ENCODE results near the gene CADM1. TPM values are rescaled to one million over a fixed set of nuclear protein-coding genes. Genes with fewer than 3 reads are reported as not detected.

The CADM1 gene
- total RNA-seq, 1 donor from 2014 or later = 65.4 TPM

DNA sequence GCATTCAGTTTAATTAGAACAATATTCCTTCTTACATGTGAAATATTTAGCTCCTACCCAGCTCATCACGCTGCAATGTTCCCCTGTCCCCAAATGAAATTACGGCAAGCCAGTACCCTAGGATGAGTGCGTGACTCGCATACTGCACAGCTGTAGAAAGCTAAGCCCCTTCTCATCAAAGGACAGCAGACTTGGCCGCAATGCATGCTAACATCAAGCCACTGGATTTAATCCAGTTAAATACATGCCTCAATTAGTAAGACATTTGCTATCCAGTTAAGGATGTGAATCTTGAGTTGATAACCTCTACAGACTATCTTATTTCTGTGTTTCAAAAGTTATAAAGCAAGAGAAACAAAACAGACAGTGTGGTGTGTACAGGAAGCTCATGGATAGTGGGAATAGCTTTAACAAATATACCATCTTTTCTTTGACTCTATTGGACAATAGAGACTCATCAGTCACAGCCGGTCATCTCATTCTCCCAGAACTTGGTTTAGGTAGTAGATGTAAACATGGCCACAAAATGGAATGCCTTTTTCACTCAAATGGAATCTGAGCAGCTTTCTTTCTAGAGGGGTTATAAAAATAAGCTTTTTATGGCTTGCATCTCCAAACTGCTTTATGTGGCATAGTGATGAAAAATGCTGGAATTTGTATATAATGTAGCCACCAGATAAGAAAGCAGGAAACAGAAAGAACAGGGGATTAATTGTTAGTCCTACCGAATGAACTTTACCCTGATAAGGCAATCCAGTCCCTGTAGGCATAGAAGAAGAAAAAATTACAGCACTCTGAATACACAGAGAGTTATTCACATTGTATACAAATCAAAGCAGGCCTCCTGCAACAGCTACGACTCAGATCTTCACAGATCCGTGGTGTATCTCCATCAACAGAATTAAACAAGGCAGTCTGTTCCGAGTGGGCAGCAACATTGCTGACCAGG lies 224.1 kb downstream of the CADM1 start:
- DNase-seq (ENCODE audit: low read depth) = no peak

DNA sequence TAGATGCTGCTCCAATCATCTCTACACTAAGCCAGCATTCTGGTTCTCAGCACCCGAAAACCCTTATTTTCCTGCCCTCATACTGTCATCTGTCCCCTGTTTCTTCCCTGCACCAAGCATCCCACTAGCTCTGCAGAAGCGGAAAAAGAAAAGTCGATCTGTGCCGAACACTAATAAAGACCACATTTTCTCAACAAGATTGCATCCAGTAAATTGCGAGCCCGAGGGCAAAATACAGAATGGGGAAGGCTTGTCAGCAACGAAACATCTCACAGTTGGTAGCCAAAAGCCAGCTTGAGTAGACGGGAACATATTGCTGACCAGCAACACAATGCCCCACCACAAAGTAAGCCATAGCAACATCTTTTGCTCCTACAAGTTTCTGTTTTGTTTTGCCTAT lies 227.4 kb downstream of the CADM1 start:
- no peak for DNase-seq (ENCODE audit: low read depth)

DNA sequence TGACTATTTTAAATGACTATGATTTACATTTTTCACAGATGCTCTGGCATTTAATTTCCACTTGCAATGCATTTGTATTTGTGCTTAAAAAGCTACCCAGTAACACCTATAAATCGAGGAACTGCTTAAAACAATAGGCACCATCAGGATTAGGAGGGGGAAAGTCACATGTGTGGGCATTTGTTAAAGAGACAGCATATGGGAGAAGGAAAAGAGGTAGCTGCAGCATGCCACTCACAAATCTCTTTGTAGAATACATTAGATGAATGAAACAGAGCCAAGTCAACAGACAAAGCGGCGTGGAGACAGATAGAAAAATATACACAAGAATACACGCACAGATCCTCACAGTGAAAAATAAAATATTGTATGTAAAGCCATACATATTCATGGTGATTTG lies 228.0 kb downstream of the CADM1 start:
- no peak for DNase-seq (ENCODE audit: low read depth)

DNA sequence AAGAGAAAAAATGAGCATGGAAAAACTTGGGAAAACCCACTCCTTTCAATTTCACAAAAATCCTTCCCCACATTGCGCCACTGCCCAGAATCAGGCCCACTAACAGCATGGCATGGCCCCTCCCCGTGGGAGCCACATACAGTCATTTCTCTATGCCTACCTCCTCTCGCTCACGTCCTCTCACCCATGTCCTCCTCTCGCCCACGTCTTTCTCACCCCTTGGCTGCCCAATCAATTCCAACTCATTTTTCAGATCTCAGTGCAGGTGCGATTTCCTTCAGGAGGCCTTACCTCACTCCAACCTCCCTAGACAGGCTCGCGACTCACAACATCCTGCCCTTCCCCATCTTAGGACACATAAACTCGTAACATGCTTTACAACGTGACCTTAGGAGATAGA lies 229.2 kb downstream of the CADM1 start:
- DNase-seq (ENCODE audit: low read depth) = peak; percentile 62

DNA sequence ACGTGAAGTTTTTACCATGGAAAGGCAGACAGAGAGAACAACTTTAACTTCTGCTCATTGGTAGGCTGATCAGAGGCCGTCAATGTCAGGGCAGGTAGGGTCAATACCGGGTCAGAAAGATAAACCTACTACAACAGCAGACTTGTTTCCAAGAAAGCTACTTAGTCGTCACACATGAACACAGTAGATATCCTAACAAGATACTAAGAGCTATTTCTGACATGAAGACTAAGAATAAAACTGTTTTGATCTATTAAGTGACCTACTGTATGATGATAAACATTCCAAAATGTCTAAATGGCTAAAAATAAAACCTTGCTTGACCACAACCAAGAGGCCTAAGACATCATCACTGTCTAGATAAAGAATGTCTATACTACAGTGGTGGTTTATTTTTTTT lies 231.3 kb downstream of the CADM1 start:
- DNase-seq (ENCODE audit: low read depth) = no peak

DNA sequence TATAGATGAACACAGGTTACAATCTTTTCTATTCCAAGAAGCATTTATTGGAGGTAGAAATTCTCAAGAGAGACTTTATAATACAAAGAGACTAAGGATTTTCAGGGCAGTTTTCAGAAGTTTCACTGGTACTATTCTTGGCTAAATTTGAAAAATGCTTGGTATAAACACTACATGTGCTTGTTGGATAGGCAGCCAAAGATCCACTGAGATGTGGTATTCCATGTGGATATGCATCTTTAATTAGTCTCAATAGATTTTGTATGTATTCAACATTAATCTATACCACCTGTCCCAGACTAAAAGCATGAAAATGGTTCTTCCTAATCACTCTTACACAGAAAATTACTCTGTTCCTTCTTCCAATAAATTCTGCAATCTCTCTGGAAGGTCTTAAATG lies 232.6 kb downstream of the CADM1 start:
- DNase-seq (ENCODE audit: low read depth) = no peak

DNA sequence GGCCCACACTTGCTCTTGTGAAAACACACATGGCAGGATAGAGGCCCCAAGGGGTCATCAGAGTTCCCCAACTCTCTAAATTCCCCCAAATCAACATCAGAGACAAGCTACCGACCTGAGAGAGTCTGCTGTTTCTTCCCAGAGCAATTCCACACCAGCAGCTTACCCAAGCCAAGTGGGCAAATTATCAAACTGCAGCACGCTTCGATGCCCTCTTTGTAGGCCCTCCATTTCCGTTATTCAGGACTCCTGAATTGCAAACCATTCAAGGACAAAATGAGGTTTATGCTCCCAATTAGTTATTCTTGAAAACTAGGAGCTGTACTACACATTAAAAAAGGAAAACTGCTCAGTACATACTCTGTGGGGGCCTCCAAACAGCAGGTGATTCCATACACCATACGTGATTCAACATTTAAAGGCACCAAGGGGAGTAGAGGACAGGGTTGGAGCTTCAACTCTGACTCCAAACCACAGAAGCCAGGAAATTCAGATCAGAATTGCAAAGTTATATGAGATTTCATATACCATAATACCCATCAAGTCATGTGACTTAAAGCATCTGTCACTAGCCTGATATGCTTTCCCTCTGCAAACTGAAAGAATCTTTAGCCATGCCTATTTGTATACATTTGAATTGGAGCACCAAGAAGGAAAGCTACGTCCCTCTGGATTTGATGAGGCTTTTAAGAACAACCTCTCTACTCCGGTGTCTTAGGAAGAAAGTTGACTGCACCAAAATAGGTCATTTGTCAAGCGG lies 234.8 kb downstream of the CADM1 start:
- DNase-seq (ENCODE audit: low read depth) = no peak

DNA sequence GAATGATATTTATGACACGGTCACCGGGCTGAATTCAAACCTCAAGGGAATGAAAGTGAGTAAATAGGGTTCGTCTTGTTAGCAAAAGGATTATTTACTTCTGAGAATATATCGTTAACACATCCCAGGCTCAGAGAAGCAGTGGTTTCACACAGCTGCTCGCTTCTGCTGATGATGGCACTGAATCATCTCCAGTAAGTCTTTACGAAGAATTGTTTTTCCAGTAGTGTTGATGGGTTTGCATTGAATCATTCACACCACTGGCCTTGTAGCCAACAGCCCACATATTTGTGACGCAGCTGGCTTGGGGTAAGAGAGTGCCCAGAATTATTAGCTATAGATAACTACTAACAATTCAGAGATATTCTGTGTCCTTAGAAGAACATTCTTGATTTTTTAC lies 236.3 kb downstream of the CADM1 start:
- no peak for DNase-seq (ENCODE audit: low read depth)

DNA sequence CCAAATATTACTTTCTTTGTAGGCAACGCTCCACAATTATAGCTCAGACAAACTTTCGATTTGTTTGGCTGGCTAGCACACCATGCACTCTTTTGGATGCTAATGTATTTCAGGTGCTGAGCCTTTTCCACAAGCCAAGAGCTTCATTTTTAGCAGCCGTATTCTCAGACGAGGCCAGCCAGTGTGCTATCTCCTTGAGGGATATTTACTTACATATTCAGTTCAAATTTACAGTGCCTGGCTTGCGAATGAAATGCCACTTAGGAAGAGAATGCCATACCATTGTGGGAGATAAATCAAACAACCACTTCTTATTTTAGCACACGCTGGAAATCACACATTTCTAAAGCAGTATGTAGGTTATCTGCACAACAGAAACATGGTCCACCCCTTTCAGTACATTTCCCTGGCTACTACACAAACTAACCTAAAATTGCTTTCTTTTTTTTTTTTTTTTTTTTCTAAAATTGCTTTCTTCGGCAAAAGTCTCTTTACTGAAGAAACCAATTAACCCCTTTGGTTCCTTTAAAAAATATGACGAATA lies 236.9 kb downstream of the CADM1 start:
- DNase-seq (ENCODE audit: low read depth) = no peak

DNA sequence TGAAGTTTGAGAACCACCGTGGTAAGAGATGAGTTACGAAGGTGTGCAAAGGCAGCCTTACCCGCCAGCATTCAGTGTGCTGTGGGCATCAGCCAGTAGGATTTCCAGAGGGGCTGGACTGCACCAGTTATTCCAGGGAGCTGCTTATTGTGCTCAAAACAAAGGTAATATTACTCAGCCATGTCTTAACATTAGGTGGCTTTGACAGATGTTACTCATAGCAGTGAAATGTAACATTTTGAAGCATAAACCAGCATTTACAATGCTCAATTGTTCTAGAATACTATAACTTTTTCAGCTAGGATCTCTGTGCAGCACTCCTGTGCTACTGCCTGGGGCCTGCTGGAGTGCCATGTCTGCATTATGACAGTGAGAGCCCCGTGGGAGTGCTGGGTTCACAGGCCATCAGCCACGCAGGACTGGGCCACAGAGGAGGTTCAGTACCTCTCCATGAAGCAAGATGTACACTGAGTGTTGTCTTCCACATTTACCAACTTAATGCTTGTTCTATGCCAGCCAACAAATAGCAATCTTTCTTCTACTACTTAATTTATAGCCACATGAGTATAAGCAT lies 238.1 kb downstream of the CADM1 start:
- peak; percentile 41 for DNase-seq (ENCODE audit: low read depth)

DNA sequence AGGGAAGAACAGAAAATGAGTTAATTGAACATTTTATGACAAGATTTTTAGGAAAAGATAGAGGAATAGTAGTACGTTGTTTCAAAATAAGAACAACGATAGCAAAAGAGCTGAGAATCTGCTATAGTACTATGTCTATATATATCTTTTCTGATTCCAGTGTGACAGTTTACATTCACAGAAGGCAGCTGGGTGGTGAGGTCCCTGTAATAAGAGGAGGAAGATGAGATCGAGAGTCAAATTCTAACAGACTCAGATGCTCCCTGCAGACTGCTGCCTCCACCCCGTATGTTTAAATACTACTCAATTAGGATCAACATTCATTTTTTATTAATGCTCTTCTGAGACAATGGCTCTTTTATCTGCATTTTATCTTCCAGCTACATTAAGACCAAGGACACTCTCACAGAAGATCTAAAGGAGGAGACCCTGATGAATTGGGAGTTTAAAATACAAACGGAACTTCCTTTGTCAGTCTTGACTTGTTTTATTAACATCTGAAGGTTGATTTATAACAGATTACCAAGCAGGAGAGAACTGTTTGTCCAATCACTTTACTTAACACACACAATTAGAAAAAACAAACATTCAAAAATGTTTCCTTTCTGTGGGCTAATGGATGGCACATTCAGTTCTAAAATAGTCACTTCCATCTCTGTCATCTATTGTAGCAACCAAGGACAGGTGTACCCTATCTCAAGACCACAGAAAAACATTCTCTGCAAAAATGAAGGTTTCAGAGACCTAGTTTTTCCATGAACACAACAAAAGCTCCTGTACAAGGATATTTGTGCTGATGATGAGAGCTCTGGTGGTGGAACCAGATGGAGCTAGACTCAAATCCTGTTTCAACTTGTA lies 240.2 kb downstream of the CADM1 start:
- DNase-seq (ENCODE audit: low read depth) = no peak

DNA sequence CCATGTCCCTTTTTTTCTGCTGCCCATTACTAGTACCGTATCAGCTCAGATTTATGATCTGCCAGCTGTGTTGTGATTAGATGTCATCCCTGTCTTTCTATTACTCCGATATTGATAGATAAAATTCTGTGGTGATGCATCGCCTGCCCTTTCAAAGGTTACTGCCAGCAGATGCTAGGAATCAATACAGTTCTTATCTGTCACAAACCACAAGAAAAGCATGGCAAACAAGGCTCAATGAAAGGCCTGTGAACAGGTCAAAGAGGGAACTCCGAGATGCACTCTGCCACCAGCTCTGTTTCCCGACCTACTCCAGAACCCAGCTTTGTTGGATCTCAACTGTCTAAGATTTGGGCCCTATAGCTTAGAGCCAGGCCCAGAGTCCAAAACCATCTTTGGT lies 246.0 kb downstream of the CADM1 start:
- DNase-seq (ENCODE audit: low read depth) = no peak

DNA sequence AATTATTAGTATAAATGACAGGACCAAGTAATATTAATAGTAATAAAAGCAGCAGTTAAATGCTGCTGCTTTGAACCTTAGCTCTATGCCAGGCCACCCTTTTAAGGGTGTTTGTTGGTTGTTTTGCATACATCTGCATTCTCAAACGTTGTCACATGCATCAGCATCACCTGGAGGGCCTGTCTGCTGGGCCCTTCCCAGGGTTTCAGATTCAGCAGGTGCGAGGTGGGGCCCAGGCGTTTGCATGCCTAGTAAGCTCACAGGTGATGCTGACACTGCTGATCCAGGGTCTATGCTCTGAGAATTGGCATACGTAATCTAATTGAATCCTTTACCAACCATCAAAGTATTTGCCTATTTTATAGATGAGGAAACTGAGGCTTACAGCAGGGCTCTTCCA lies 246.5 kb downstream of the CADM1 start:
- no peak for DNase-seq (ENCODE audit: low read depth)

DNA sequence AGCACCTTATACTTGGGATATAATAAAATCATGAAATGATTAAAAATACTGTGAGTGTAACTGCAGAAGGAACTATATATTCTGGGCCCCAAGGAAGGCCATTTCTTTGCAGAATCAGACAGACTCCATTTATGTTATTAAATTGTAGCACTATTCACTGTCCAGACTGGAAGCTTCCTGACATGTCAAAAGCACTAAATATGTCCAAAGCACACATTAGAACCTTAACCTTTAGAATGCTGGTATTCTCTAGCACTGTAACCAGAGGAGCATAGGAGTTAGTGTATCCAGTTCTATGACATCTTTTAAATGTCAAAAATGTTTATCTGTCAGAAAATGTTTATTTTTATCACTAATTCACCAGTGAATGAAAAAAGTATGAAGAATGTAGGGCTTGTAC lies 246.9 kb downstream of the CADM1 start:
- no peak for DNase-seq (ENCODE audit: low read depth)

DNA sequence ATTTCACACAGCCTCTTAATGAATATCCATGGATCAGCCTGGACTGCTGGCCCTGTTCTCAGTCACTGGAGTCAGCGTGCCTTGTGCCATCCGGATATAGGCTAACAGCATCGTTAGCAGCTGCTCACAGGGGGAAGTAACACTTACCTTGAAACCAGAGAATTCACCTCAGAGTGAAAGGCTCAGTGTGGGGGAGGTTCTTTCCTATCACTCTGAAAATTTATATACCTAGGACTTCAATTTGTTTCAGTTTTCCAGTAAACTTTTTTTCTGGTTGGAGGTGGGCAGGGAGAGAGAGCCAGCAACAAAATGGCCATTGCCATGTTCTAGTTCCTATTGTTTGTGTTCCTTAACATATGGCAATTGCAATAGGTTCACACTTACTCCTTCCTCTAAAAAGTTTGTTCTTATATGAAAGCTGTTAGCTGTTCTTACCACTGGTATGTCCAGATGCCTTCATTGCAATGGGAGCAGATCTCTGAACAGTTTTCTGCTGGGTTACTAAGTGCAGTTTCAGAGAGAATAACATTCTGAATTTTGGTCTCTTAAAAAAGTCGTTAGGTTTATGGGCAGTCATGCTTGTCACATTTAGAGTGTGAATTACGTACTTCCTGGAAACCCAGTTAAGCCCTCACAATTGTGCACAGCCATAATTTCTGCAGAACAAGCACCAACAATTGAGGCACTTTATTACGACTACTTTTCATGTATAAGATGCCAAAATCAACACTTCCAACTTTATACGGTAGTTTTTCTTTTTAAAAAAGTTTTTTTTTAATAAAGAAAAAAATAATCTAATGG lies 247.6 kb downstream of the CADM1 start:
- peak; percentile 18 for DNase-seq (ENCODE audit: low read depth)

DNA sequence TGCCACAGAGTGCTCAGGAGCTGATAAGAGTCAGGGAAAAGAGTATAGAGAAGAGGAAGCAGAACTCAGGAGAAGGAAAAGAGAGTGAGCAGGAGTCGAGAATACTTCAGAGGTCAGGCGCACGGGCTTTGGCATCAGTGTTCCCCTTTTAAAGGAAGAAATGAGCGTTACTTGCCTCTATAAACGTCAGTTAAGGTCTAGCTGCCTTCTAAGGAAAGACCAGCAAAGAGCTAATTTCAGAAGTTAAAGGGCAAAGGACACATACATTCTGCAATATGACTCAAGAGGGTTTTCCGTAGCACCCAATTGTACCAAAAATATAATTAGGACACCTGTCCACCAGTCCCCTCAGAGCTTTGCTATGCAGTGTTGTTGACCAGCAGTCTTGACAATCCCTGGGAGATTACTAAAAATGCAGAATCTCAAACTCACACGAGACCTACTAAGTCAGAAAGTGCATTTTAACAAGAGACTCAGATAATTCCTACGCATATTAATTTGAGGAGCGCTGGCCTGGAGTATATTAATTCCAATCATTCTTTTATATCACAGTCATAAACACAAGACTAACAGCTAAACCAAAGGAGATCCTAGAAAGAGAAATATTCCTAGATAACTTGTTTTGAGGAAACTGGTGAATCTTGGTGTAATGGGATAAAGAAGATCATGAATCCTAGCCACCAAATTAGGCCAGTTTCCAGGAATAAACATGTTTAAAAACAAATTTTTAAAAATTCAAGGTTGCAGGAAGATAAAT lies 249.0 kb downstream of the CADM1 start:
- DNase-seq (ENCODE audit: low read depth) = no peak

DNA sequence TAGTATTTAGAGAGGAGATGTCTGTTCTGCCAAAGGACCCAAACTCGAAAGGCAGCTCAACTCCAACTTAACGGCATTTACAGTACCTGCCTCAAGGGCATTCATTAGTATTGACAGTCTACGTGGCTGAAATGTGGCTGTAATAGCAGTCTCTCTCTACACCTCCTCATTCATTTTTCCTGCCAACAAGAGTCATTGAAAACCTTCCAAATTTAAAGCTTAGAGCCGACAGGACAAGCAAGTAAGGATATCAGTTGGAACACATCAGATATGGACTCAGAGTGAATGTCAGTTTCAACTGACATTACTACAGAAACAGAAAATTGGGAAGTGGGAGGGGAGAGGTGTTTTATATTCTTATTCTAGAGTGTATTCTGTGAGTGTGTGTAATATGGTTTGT lies 253.1 kb downstream of the CADM1 start:
- DNase-seq (ENCODE audit: low read depth) = no peak

DNA sequence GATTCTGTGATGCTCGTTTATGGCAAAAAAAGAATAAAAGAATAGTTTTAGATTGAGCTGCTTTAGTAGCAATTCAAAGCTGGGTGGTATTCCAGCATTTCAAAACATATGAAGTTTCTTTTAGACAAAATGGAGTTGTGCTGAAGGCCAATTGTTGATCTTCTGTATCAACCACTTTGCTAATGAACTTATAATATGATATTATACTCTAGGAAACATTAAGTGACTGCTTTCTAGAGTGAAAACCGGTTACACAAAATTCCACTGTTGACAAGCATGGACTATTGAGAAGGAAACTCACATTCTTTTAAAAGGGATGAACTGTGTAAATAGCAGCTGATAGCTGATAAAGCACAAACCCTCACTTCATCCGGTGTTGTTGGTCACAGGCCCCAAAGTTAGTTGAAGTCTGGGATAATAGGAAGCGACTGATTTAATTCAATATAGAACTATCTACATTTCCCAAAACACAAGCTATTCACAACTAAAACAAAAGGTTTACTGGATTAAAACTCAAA lies 255.1 kb downstream of the CADM1 start:
- DNase-seq (ENCODE audit: low read depth) = no peak

DNA sequence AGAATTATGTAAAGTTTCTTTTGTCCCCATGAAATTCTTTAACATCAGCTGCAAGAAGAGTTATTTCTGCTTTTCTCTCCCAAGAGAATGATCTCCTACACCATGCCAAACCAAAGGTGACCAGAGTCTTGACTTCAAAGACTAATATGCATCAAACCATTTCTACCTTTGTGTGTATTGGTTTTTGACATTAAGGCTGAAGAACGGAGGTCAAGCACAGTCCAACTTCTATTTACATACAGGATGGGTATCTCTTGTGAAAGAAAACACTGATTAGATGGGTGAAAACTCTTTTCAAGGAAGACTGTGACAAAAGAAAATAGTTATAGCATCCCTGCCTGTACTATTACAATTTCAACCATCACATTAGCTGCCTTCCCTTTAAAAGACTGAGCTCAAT lies 256.3 kb downstream of the CADM1 start:
- DNase-seq (ENCODE audit: low read depth) = no peak

DNA sequence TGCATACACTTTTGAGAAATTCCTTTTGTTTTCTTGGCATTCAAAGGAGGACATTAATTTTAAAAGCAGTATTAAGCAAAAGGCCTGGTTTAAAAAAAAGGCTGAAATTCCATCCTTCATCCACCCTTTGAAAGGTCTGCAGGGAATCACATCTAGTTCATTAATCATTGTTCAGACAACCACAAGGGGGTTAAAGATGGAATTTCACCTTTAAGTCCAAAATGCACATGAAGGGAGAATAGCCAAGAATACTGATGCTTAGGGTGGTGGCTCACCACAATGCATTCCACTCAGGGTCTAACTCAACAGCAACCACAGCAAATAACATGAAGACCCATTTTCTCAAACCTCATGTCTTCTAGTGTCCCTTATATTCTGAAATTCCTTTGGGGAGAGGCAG lies 256.9 kb downstream of the CADM1 start:
- peak; percentile 86 for DNase-seq (ENCODE audit: low read depth)
